Measurements from ENCODE around the gene PTPA.

The PTPA gene

DNA sequence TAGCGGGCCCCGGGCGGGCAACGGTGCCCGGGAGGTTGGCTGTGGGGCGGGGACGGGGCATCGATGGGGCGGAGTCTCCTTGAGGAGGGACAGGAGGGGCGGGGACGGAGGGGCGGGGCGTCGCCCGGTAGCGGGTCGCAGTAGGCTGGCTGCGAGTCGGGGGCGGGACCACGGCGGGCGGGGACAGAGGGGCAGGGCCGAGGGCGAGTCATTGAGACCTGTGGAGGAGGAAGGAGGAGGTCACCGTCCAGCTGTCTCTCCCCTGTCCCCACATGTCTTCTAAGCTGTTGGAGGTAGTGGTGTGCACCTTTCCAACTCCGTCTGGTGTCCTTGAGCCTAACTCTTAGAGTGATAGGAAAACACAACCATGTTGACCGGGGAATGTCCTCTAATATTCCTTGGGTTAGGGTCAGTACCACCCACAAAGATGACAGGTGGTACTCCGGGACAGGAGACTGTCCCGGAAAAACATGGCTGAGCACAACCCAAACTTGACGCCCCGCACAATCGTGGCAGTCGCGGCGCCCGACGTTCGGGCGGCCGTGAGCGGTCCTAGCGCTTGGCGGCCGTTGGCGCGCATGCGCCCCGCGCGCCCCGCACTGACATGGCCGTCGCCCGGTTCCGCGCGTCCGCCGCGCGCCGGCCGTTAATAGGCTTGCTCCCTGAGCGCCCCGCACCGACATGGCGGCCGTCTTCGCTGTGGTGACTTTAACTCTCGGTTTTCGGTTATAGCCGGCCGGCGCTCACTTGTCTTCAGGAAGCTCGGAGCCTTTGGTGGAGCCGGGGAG is at the start of gene PTPA, which contains the start of gene CRAT:
TSS of gene PTPA (plus strand) at position 676 of the 788 bp plus-strand sequence. CDS start 186 bp downstream, outside the sequence.
TSS of gene CRAT (minus strand) at position 54 of the 788 bp plus-strand sequence. CDS start 284 bp downstream, outside the sequence.
- peak; percentile 94 for DNase-seq (ENCODE audit: low spot score)

DNA sequence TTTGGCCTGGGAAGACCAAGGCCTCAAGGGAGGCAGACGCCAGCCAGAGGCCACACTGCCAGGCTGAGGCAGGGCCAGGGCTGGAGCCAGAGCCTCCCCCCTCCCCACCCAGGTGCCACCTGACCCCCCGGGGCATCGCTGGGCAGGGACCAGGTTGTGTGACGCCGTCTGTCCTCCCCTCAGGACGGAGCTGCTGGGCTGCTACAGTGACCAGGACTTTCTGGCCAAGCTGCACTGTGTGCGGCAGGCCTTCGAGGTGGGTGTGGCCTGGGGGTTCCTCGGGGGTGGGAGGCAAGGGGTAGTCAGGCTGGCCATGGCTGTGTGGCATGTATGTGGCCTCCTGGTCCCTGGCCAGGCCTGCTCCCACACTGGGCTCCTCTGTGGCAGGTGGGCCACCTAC is 48.2 kb upstream of the PTPA start:
- DNase-seq (ENCODE audit: low spot score), result no peak

DNA sequence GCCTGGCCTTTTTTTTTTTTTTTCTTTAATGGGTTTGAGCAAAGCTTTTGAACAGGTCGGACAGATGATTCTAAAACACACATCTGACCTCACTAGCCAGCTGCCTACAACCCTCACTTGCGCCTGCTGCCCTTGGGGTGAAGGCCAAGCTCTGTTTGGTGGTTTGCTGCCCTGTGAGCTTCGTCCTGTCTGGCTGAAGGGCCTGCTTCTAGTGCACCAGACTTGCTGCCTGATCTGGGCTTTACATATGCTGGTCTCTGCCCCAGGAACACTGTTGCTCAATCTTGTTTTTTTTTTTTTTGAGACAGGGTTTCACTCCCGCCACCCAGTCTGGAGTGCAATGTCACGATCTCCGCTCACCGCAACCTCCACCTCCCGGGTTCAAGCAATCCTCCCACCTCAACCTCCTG is 46.7 kb upstream of the PTPA start:
- no peak for DNase-seq (ENCODE audit: low spot score)

DNA sequence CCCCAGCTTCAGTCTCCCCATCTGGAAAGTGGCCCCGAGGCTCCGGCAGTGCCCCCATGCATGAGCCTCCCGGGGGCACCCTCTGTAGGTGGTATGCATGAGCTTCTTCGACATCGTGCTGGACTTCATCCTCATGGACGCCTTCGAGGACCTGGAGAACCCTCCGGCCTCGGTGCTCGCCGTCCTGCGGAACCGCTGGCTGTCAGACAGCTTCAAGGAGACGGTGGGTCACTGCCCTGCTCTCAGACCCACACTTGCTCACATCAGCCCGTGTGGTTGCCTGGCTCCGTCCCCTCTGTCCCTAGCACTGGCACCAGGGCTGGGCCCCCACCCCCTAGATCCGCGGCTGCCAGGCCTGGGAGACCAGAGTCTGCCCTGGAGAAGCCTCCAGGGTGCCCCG is 43.1 kb upstream of the PTPA start:
- no peak for DNase-seq (ENCODE audit: low spot score)

DNA sequence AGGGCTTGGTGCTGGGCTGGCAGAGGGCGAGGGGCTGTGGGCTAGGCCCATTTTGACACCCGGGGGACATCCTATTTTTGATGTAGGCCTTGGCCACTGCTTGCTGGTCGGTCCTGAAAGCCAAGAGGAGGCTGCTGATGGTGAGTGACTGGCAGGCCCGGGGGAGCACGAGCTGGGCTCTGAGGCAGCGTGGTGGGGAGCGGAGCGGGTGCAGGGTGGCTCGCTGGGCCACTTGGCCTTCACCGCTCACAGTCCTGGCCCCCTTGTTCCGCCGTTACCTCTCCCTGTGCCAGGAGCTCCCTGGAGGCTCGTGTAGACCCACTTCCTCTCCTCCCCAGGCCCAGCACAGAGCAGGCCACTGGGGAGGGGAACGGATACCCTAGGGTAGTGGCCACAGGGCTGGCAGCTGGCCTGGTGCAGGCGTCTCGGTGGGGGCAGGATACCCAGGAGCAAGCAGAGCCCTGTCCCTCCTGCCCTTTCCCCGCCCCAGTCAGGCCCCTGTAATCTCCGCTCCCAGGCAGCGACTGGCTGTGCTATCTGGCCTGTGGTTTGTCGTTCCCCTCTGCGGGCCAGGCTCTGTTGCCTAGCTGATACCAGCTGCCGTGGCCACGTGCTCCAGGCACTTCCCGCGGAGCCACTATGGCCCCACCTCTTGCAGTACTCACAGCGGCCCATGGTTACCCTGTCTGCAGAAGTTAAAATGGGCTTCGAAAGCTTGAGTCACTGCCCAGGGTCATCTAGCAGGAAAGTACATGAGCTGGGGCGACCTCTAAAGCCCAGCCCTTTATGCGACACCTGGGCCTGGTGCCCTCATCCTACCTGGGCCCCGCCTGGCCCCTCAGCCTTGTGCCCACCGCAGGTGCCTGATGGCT is 42.0 kb upstream of the PTPA start:
- DNase-seq (ENCODE audit: low spot score), result no peak

DNA sequence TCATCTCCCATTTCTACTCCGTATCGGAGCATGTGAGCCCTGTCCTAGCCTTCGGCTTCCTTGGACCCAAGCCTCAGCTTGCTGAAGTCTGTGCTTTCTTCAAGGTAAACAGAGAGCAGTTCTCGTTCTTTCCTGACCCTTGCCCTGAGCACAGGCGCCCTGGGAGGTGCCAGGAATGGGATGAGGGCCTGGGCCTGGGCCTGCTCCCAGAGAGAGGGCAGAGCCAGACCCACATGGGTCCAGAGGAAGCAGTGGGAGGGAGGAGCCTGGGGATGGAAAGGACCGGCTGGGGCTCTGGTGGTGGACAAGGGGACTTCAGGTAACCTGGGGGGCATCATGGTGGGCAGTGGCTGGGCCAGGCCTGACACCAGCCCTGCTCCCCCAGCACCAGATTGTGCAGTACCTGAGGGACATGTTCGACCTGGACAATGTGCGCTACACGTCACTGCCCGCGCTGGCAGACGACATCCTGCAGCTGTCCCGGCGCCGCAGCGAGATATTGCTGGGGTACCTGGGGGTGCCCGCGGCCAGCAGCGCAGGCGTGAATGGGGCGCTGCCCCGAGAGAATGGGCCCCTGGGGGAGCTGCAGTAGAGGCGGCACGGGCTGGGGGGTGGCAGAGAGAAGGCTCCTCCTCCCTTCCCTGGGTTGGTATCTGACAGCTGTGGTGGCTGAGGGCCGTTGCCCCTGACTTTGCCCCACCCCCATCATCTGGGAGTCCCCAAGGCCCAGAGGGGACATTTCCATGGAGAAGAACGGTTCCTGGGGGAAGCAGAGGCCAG is 41.2 kb upstream of the PTPA start:
- no peak for DNase-seq (ENCODE audit: low spot score)

DNA sequence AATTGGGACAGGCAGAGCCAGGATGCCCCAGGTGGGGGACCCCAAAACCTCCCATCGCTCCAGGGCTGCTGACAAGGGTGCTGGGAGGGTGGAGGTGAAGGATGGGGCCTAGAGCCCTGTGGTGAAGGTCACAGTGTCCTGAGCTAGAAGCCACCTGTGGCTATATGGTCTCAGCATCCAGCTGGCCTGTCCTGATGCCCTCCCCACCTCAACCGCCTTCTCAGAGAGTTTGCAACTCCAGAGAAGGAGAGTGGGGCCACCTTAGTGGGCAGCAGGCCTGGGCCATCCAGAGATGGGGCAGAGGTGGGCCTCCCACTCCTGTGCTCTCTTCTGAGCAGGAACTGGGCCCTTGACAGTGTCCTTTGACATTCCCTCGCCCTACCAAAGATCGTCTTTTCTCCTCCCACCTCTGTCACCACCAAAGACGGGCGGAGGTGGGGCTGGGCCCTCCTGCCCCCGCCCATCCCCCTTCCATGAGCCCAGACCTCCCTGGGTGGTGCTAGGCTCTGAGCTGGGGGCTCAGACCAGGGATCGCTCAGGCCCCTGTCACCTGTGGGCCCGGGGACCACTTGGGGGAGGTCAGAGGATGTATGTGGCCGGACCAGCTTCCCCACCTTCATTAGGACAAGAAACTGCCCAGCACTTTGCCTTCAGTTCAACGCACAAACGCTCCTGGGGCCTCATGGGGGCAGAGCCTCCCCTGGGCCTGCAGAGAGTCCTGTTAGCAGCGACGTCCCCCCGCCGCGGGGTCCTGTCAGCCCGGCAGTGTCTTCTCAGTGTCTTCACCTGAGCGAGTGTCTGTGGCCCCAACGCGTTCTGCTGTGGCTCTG is 40.3 kb upstream of the PTPA start:
- no peak for DNase-seq (ENCODE audit: low spot score)

DNA sequence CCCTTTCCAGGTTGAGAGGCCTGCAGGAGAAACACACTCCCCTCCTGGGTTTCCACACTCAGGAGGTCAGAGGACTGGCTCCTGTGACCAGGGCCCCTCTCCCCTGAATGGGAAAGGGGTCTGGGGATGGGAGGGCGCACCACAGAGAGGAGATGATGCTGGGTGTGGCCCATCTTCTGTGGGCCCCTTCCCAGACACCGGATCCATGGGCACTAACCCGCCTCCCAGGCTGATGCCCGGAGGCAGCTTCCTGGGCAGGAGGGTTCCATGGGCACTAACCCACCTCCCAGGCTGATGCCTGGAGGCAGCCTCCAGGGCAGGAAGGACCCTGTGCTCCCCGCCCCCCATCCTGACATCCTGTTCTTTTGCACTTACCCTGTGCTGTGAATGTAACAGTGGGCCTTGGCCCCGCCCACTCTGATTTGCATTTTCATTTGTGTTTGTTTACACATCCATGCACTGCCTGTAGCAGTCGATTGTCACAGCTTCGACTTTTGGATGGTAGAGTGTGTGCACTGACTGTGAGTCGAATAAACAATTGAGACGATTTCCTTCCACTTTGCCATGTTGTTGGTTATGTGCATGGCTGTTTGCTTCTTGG is 39.6 kb upstream of the PTPA start:
- DNase-seq (ENCODE audit: low spot score), result no peak

DNA sequence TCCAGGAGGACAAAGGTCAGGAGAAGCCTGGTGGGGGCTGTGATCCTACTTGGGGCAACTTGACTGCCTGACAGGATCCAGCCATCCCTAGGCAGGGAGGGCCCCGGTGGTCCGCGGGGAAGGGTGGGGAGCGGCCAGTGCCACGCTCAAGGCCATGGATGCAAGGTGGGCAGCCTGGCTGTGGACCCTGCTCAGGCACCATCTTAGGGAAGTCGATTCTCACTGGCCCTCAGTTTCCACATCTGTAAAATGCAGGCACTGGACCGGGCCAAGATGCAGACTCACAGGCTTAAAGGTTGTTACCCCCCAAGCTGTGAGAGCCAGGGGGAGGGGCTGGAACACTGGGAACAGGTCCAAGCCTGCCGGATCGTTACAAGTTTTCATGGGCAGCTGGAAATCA is 39.0 kb upstream of the PTPA start:
- DNase-seq (ENCODE audit: low spot score), result no peak

DNA sequence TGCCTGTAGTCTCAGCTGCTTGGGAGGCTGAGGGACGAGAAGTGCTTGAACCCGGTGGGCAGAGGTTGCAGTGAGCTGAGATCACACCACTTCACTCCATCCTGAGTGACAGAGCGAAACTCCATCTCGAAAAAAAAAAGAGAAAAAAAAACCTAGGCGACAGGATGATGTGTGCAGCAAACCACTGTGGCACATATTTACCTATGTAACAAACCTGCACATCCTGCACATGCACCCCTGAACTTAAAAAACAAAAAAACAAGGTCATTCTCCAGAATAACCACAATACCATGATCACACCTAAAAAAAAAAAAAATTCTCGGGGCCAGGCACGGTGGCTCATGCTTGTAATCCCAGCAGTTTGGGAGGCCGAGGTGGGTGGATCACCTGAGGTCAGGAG is 37.8 kb upstream of the PTPA start:
- no peak for DNase-seq (ENCODE audit: low spot score)

DNA sequence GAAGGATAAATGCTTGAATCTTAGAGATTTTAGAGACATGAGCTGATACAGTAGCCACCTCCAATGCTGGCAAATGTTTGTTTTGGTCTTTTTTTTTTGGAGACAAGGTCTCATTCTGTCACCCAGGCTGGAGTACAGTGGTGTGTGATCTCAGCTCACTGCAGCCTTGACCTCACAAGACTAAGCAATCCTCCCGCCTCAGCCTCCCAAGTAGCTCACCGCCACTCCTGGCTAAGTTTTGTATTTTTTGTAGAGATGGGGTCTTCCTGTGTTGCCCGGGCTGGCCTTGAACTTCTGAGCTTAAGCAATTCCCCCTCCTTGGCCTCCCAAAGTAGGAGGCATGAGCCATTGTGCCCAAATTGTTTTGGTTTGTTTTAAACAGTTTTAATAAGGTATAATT is 37.1 kb upstream of the PTPA start:
- DNase-seq (ENCODE audit: low spot score), result no peak

DNA sequence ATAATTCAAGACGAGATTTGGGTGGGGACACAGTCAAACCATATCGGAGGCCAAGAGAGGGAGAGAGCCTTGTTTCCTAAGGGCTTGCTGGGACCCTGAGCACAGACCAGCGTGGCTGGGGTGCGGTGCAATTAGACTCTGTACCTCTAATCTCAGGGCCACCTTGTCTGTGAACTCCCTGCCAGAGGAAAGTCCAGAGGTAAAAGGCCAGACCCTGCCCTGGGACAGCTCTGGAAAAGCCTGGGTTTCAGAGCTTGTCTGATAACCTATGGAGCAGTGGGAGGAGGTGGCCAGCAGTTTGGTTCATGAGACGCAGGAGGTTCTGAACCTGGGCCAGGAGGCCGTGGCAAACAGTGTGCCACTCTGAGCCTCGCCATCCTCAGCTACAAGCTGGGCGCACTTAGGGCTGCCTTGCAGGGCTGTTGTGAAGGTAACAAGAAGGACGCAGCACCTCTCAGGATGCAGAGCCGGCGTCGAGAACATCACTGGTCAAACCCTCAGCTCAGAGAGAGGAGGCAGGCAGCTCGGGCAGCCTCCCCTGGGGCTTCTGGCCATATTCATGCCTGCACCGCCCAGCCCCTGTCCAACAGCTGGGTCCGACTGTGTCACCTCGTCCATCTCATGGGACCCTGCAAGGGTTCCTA is 35.1 kb upstream of the PTPA start:
- DNase-seq (ENCODE audit: low spot score), result no peak

DNA sequence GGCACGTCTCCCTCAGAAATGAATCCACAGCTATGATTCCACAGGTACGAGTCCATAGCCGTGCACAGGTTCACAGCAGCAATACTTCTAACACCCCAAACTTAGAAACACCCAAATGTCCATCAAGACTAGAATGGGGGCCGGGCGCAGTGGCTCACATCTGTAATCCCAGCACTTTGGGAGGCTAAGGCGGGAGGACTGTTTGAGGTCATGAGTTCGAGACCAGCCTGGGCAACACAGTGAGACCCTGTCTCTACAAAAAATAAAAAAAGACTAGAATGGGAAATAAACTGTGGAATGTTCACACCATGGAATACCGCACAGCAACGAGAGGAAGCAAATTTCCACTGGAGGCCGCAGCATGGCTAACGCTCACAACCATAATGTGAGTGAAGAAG is 34.6 kb upstream of the PTPA start:
- DNase-seq (ENCODE audit: low spot score), result no peak

DNA sequence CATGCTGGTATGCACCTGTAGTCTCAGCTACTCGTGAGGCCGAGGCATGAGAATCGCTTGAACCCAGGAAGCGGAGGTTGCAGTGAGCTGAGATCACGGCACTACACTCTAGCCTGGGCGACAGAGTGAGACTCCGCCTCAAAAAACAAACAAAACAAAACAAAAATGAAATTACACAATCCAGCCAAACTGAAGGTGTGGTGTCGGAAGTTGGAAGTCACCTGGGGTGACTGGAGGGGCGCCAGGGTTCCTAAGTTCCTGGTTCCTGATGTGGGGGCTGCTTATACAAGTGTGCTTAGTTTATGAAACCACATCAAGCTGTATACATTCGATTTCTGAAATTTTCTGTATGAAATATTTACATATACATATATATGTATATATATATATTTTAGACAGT is 34.0 kb upstream of the PTPA start:
- DNase-seq (ENCODE audit: low spot score), result no peak

DNA sequence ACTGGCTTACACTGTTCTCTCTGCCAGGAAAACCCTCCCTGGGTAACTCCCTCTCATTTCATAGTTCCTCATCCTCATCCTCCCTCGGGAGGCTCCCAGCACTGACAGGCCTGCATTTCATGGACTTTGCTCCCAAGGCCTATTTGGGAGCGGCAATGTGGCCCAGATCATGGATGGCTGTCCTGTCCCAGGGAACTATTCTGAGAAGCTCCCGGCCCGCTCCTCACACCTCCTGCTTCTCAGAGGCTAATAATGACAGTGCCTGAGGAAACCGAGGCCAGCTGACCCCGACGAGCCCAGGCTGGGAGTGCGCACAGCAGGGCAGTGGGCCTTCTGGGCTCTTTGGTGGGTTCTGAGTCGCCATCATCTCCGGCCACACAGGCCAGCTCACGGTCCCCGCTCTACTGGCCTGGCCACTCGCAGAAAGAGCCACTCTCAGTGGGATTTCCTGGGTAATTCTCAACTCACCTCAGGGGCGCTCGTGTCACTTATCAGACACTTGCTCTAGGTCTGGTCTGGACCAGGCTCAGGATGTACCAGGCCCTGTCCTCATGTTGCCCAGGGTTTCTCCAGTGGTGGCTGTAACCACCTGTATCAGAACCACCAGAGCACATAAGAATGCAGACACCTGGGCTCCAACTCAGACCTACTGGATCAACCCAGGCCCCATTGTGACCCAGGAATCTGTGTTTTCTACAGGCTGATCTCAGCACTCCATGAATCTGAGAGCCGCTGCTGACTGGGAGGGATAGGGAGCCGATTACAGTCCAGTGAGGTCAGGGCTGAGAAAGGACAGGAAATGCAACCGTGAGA is 32.3 kb upstream of the PTPA start:
- DNase-seq (ENCODE audit: low spot score), result no peak

DNA sequence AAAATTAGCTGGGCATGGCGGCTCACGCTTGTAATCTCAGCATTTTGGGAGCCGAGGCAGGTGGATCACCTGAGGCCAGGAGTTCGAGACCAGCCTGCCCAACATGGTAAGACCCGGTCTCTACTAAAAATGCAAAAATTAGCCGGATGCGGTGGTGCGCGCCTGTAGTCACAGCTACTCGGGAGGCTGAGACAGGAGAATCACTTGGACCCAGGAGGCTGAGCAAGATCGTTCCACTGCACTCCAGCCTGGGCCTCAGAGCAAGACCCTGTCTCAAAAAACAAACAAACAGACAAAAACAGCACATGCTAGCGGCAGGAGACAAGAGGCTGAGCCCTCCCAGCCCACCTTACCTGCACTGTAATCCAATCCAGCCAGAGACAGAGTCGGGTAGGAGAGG is 31.4 kb upstream of the PTPA start:
- no peak for DNase-seq (ENCODE audit: low spot score)

DNA sequence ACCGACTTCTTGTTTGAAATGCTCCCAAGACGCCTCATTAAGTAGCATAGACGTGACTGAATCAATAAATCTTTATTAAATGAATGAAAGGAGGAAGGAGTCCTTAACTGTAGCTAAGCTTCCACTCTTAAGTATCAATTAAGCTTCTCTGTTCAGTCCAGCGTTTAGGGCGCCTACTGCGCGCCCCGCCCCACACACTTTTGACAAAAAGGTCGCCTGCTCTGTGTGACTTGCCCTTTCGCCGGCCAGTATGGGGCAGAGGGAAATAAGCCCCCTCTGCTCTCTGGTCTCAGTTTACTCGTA is 31.0 kb upstream of the PTPA start:
- no peak for DNase-seq (ENCODE audit: low spot score)

DNA sequence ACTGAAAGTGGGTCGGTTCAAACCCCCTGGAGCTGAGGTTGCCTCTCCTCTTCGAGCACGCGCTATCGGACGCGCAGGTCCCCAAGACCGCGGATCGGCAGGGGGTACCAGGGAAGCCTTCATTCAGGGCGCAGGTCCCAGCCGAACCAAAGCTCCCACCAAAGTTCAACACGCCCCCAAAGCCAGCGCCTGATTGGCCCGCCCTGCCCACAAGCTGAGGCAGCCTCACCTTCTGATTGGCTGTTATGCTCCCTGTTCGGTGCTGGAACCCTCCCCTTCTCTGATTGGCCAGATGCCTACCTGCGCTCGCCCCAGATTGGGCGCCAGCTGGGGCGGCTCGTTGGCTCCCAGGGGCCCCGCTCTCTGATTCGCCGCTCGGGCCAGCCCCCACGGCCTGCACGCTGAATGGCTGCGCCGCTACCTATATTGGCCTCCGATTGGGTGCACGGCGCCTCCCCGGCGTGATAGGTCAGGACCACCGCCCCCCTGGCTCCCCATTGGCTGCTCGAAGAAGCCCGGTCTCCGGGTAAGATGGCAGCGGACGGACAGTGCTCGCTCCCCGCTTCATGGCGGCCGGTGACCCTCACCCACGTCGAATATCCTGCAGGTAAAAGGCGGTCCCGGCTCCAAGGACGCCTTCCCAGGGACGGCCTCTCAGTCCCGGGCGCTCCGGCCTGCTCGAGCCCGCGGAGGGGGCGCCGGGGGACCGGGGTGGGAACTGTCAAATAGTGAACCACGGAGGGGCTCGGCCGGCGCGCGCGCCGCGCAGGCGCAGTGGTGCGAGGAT is 30.4 kb upstream of the PTPA start, which contains the start of gene DOLPP1:
TSS of gene DOLPP1 (plus strand) at position 511 of the 787 bp plus-strand sequence. CDS start at position 532, 21 bp downstream.
- peak; percentile 100 for DNase-seq (ENCODE audit: low spot score)

DNA sequence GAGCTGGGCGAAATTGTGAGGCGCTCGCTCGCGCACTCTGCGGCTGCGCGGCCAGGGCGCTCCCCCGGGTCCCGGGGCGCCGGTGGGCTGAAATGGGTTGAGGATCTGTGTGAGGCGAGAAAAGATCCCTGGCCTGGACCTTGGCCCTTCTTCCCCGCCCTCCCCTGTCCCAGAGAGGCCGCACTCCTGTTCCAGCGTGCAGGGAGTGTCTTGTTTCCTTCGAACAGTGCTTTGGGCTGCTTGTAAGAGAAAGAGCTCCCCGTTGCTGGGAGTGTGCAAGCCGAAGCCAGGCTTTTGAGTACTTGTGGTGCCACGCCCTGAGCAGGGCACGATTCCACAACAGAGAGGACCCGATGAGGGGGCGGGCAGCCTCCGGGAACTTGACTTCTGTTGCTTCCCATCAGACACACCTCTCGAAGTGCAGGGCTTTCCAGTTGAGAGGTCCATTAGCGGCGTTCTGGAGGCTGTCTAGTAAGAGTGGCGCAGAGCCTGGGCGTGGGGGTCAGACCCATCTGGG is 29.8 kb upstream of the PTPA start:
- DNase-seq (ENCODE audit: low spot score), result no peak
